Upper lobe of left lung (tissue), 4 donors: ENCODE data around the gene NANOS2.

Source experiments
- POLR2AphosphoS5 ChIP-seq, 2 donors: sonication (generic); formaldehyde crosslinking; IDR thresholded peaks; one replicate each; pipeline ENCODE4 v1.5.1; 2017; ENCODE audit warnings: antibody characterized with exemption in 2 of 2
- TF ChIP-seq, protein P1 (sequence below), 6 experiments: fragments of 450-650 bp in 4 of 6; fragments of 200-600 bp in 2 of 6; sonication (generic) in 2 of 6; IDR thresholded peaks; one replicate each; pipeline ENCODE4 v1.5.1; 2016 to 2019; ENCODE audit warnings: antibody characterized with exemption in 6 of 6

DNA sequence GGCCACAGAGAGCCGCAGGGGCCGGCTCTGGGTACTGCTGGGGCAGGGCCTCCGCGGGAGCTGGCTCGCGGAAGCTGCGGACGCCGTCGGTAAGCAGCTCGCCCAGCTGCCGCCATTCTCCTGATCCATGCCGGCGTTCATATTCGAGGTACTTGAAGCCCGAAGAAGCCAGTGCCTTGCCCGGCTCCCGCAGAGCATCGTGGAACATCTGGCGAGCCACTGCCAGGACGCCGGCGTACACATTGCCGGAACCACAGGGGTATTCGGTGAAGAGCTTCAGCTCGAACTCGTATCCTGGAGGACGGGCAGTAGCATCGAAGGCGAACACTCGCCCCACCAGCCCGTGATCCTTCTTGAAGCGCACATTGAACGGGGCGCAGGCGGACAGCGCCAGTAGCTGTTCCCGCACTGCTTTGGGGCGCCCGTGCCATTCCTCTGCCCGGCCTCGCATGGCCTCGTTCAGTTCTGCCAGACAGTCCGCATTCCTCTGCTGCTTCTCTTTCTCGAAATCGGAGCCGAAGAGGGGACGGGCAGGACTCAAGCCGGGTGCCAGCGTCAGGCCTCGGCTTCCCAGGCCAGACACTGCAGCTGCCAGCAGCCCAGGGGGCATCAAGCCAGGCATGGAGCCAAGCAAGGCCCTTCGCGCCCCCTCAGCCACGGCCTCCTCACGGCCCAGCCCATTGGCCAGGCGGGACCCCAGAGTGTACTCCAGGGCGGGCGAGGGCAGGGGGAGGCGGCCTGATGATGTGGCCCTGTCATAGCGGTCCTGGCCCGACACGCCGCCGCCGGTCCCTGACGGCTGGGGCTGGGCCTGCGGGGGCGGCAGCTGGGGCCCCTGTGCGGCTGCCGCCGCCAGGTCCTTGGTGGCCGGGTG is 29.7 kb downstream of the NANOS2 start:
- TF ChIP-seq, protein P1, sequence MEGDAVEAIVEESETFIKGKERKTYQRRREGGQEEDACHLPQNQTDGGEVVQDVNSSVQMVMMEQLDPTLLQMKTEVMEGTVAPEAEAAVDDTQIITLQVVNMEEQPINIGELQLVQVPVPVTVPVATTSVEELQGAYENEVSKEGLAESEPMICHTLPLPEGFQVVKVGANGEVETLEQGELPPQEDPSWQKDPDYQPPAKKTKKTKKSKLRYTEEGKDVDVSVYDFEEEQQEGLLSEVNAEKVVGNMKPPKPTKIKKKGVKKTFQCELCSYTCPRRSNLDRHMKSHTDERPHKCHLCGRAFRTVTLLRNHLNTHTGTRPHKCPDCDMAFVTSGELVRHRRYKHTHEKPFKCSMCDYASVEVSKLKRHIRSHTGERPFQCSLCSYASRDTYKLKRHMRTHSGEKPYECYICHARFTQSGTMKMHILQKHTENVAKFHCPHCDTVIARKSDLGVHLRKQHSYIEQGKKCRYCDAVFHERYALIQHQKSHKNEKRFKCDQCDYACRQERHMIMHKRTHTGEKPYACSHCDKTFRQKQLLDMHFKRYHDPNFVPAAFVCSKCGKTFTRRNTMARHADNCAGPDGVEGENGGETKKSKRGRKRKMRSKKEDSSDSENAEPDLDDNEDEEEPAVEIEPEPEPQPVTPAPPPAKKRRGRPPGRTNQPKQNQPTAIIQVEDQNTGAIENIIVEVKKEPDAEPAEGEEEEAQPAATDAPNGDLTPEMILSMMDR (IDR thresholded peaks at IDR 0.05): no peak
- no peak for TF ChIP-seq POLR2AphosphoS5 (IDR thresholded peaks at IDR 0.05)
